GM12865 (cell line): ENCODE measurements around the gene CEP70.

Experiments used
- DNase-seq: peaks from one replicate; pipeline ENCODE4 v3.0.0; 2010; ENCODE audit warnings: low read depth
- H3K4me3 ChIP-seq: 2 replicates; pipeline ENCODE4 v1.5.1; 2011; ENCODE audit warnings: mild to moderate bottlenecking, low read depth, low read length, control low read depth
- CTCF ChIP-seq: IDR thresholded peaks from 2 replicates; pipeline ENCODE4 v1.5.1; 2011; ENCODE audit warnings: low read length, control low read depth, low read depth, inconsistent platforms; ENCODE audit not compliant: insufficient read depth; ENCODE audit errors: missing control alignments

CEP70 gene

GRCh38 chr3:138448631-138449030, 145.4 kb downstream of the CEP70 start:
- no peak overlapping the region for H3K4me3 ChIP-seq
- no peak for TF ChIP-seq CTCF
- DNase-seq, result no peak

GRCh38 chr3:138445654-138446053, 148.4 kb downstream of the CEP70 start:
- no peak overlapping the region for H3K4me3 ChIP-seq
- no peak for TF ChIP-seq CTCF
- DNase-seq, result no peak

GRCh38 chr3:138445236-138445635, 148.8 kb downstream of the CEP70 start:
- H3K4me3 ChIP-seq, result no peak overlapping the region
- no peak for DNase-seq
- TF ChIP-seq CTCF, result no peak
